Hepatocyte (in vitro differentiated cells): ENCODE results near the gene UBE2D2.

ENCODE experiments used
- EZH2 ChIP-seq: fragments of 200-600 bp; sonication (generic); IDR thresholded peaks from 2 replicates; pipeline ENCODE4 v1.6.1; 2016; ENCODE audit warnings: antibody characterized with exemption, mild to moderate bottlenecking, borderline replicate concordance
- EZH2phosphoT487 ChIP-seq: fragments of 200-600 bp; sonication (generic); IDR thresholded peaks from one replicate; pipeline ENCODE4 v1.6.1; 2018; ENCODE audit warnings: antibody characterized with exemption, mild to moderate bottlenecking, low read depth, moderate library complexity; ENCODE audit not compliant: unreplicated experiment, severe bottlenecking
- TF ChIP-seq, protein P1 (sequence below): fragments of 200-600 bp; sonication (generic); IDR thresholded peaks from 2 replicates; pipeline ENCODE4 v1.5.1; 2016; ENCODE audit warnings: antibody characterized with exemption, mild to moderate bottlenecking; ENCODE audit not compliant: poor library complexity

DNA sequence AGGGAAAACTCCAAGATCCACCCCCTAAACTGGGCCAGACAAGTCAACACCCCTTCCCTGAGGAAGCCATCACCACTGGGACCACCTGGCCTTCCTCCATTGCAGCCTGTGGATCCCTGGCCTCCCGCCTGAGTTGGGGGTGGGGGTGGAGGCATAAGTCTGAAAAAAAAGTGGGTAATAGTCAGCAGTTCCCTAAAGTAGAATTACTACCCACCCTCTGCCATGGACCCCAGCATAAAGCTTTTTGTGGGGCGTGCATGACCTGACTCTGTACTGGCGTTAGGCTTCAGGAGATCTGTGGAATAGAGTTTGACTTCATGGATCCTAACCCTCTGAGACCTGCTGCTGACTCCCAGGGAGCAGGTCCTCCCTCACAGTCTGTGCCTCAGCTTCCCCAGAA, 85.0 kb downstream of the UBE2D2 start:
- TF ChIP-seq, protein P1, sequence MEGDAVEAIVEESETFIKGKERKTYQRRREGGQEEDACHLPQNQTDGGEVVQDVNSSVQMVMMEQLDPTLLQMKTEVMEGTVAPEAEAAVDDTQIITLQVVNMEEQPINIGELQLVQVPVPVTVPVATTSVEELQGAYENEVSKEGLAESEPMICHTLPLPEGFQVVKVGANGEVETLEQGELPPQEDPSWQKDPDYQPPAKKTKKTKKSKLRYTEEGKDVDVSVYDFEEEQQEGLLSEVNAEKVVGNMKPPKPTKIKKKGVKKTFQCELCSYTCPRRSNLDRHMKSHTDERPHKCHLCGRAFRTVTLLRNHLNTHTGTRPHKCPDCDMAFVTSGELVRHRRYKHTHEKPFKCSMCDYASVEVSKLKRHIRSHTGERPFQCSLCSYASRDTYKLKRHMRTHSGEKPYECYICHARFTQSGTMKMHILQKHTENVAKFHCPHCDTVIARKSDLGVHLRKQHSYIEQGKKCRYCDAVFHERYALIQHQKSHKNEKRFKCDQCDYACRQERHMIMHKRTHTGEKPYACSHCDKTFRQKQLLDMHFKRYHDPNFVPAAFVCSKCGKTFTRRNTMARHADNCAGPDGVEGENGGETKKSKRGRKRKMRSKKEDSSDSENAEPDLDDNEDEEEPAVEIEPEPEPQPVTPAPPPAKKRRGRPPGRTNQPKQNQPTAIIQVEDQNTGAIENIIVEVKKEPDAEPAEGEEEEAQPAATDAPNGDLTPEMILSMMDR, result no peak
- no peak for TF ChIP-seq EZH2
- TF ChIP-seq EZH2phosphoT487, result no peak
